HL-60 (cell line): ENCODE results near the gene SLC25A14.
A peak's percentile ranks its signal among the peaks of the same experiment; 100 is the strongest.

ENCODE experiments used
- DNase-seq, 2 experiments: peaks; one replicate each; pipeline ENCODE4 v3.0.0-alpha.2; 2010 to 2020; ENCODE audit warnings: low read depth in 1 of 2, low spot score in 1 of 2
- H3K27ac ChIP-seq: fragments of 250-450 bp; sonication (Bioruptor Pico); replicated peaks from 2 replicates; pipeline ENCODE4 v1.5.1; 2020; ENCODE audit warnings: mild to moderate bottlenecking, moderate library complexity
- H3K27me3 ChIP-seq: fragments of 250-450 bp; sonication (Bioruptor Pico); 2 replicates; pipeline ENCODE4 v1.5.1; 2021; ENCODE audit warnings: mild to moderate bottlenecking, moderate library complexity; ENCODE audit not compliant: insufficient read depth, poor library complexity, severe bottlenecking
- H3K4me3 ChIP-seq: replicated peaks from 2 replicates; pipeline ENCODE4 v1.5.1; 2011; ENCODE audit warnings: mild to moderate bottlenecking, control low read depth, low read length; ENCODE audit not compliant: insufficient read depth
- GABPA ChIP-seq: IDR thresholded peaks from 2 replicates; pipeline ENCODE4 v1.6.1; 2012; ENCODE audit warnings: low read depth
- POLR2AphosphoS5 ChIP-seq: IDR thresholded peaks from 2 replicates; pipeline ENCODE4 v1.6.1; 2012; ENCODE audit warnings: low read depth
- SPI1 ChIP-seq: IDR thresholded peaks from 2 replicates; pipeline ENCODE4 v1.6.1; 2012; ENCODE audit warnings: low read depth, mild to moderate bottlenecking, borderline replicate concordance
- TF ChIP-seq, protein P1 (sequence below): IDR thresholded peaks from one replicate; pipeline ENCODE4 v1.5.1; 2011; ENCODE audit warnings: low read length, control low read depth, inconsistent platforms; ENCODE audit not compliant: insufficient read depth
- TF ChIP-seq, protein P2 (sequence below): IDR thresholded peaks from 2 replicates; pipeline ENCODE4 v1.6.1; 2012; ENCODE audit warnings: low read depth; ENCODE audit not compliant: insufficient replicate concordance

Gene SLC25A14

GRCh38 chrX:130401415-130402207 is 61.9 kb downstream of the SLC25A14 start, which contains the start of gene RBMX2:
Gene RBMX2 (plus strand): TSS chrX:130401987. CDS start chrX:130402033, 46 bp downstream.
- TF ChIP-seq GABPA: 0 out of 2 replicates have a peak, but pooled peaks have one; percentile 9
- TF ChIP-seq POLR2AphosphoS5: 0 out of 2 replicates have a peak, but pooled peaks have one; percentile 39
- no peak for TF ChIP-seq SPI1
- DNase-seq: peak; percentile 66 to 72
- Histone ChIP-seq H3K4me3 (peak within 1 kb of the TSS; percentile 72), H3K27ac (peak within 1 kb of the TSS; percentile 78), H3K27me3 (no peaks in the 10 kb centered on the region)

- DNase-seq: no peak
- TF ChIP-seq, protein P1, sequence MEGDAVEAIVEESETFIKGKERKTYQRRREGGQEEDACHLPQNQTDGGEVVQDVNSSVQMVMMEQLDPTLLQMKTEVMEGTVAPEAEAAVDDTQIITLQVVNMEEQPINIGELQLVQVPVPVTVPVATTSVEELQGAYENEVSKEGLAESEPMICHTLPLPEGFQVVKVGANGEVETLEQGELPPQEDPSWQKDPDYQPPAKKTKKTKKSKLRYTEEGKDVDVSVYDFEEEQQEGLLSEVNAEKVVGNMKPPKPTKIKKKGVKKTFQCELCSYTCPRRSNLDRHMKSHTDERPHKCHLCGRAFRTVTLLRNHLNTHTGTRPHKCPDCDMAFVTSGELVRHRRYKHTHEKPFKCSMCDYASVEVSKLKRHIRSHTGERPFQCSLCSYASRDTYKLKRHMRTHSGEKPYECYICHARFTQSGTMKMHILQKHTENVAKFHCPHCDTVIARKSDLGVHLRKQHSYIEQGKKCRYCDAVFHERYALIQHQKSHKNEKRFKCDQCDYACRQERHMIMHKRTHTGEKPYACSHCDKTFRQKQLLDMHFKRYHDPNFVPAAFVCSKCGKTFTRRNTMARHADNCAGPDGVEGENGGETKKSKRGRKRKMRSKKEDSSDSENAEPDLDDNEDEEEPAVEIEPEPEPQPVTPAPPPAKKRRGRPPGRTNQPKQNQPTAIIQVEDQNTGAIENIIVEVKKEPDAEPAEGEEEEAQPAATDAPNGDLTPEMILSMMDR: no peak
- TF ChIP-seq SPI1 (no peak), POLR2AphosphoS5 (no peak), GABPA (no peak)
- TF ChIP-seq, protein P2, sequence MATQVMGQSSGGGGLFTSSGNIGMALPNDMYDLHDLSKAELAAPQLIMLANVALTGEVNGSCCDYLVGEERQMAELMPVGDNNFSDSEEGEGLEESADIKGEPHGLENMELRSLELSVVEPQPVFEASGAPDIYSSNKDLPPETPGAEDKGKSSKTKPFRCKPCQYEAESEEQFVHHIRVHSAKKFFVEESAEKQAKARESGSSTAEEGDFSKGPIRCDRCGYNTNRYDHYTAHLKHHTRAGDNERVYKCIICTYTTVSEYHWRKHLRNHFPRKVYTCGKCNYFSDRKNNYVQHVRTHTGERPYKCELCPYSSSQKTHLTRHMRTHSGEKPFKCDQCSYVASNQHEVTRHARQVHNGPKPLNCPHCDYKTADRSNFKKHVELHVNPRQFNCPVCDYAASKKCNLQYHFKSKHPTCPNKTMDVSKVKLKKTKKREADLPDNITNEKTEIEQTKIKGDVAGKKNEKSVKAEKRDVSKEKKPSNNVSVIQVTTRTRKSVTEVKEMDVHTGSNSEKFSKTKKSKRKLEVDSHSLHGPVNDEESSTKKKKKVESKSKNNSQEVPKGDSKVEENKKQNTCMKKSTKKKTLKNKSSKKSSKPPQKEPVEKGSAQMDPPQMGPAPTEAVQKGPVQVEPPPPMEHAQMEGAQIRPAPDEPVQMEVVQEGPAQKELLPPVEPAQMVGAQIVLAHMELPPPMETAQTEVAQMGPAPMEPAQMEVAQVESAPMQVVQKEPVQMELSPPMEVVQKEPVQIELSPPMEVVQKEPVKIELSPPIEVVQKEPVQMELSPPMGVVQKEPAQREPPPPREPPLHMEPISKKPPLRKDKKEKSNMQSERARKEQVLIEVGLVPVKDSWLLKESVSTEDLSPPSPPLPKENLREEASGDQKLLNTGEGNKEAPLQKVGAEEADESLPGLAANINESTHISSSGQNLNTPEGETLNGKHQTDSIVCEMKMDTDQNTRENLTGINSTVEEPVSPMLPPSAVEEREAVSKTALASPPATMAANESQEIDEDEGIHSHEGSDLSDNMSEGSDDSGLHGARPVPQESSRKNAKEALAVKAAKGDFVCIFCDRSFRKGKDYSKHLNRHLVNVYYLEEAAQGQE: no peak
- H3K27ac ChIP-seq: peak overlapping the region; percentile 78
- peak overlapping the region; percentile 72 for H3K4me3 ChIP-seq
- H3K27me3 ChIP-seq: no peaks in the 10 kb centered on the region
These were observed 62.5 kb downstream of the SLC25A14 start for GRCh38 chrX:130402208-130402684.

- no peaks in the 10 kb centered on the region for H3K27me3 ChIP-seq
These were observed 73.7 kb downstream of the SLC25A14 start for GRCh38 chrX:130413415-130413814.

DNA sequence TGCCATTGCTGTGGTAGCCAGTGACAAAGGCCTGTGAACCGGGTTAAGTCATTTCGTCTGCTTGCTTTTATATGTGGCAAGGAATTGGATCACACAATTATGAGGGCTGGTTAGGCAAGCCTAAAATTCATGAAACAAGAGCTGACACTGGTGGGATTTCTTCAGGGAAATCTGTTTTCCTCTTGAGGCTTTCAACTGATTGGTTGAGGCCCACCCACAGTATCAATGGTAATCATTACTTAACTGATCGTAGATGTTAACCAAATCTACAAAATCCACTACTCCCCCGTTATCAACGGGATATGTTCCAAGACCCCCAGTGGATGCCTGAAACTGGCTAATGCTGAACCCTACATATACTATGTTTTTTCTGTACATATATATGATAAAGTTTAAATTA is 75.1 kb downstream of the SLC25A14 start:
- Histone ChIP-seq H3K4me3 (no peak overlapping the region), H3K27me3 (no peaks in the 10 kb centered on the region), H3K27ac (no peak overlapping the region)
- no peak for DNase-seq
- TF ChIP-seq, protein P2: no peak
- TF ChIP-seq GABPA: no peak
- no peak for TF ChIP-seq POLR2AphosphoS5
- no peak for TF ChIP-seq SPI1
- TF ChIP-seq, protein P1: no peak

More at GRCh38 chrX:130413415-130413814, 73.7 kb downstream of the SLC25A14 start:
- H3K4me3 ChIP-seq: no peak overlapping the region
- peak overlapping the region; percentile 48 for H3K27ac ChIP-seq
- TF ChIP-seq SPI1 (peak; percentile 54; the same call in 1 of the 2 replicates), GABPA (no peak)
- DNase-seq: peak; percentile 48 to 68
